IPS-18c (cell line): ENCODE data around the gene FAT2.

Source experiments
- H3K4me3 ChIP-seq: 2 replicates; pipeline ENCODE4 v1.7.0; 2013; ENCODE audit warnings: low read depth, mild to moderate bottlenecking, low read length, moderate library complexity; ENCODE audit not compliant: insufficient read depth
- H3K9me3 ChIP-seq: one replicate; pipeline ENCODE4 v1.6.1; 2013; ENCODE audit warnings: mild to moderate bottlenecking, low read length, moderate library complexity; ENCODE audit not compliant: control insufficient read depth, insufficient read depth

Gene FAT2

DNA sequence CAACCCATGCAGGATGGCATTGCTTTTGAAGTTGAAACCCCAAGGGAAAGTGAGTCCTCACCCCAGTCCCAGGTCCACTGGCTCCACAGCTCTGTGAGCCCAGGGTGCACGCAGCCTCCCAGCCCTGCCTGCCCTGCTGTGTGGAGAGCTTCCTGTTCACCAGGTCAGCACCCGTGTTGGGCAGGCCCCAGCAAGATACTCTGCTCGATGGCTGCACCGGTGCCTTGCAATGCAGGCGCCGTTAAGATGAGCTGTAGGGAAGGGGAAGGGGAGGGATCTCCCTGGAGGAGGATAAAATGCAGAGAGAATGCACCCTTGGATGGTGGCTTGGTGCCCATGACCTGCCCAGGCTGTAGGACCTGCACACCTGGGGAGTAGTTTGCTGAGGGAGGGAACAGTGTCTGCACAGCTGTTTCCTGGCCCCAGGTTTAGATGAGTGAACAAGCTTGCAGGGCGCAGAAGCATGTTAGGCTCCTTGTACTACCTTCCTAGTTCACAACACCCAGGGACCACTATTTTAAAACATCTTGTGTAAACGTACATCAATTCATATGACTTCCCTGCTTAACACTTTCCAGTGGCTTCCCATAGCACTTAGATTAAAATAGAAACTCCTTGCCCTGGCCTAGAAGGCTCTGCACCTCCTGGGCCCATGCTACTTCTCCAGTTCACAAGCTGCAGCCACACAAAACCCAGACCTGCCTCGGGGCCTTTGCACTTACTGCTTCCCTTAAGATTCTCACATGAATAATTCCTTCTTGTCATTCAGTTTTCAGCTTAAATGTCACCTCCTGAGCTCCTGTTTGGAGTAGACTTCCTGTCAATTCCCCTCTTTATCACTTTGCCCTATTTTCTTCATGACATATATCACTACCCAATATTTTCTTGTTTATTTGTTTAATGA lies 19.6 kb downstream of the FAT2 start:
- no peaks in the 10 kb centered on the region for H3K9me3 ChIP-seq
- no peak overlapping the region for H3K4me3 ChIP-seq

DNA sequence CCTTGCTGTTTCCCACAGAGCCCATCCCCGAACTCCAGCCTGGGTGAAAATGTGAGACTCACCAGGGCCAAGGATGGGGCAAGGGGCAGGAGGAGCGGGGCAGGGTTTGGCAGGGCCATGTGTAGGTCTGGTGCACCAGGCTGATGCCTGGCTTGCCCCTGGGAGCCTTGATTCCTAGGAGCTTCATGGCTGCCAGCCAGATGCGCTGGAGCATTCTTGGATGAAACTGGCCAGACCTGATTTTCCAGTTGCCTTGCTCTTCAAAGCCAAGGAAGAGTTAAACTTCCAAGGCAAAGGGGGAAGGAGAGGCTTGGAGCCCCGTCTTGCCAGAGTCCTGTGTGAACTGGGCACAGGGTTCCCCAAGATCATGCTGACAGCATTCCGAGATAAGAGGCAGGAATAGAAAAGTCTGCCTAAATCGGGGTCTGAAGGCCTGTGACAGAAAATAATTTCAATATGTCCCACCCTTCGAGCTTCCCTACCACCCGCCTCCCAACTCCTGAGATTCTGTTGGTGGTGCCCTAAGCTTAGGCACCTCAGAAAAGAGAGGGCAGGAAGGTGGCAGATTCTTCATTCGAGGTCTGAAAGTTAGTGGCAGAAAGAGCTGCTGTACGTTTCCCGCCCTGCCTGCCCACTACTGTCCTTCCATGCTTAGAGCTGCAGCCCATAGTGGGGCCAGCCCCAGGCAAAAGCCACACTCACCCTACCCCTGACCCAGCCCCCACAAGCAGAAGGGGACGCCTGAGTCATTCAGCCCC lies 20.4 kb downstream of the FAT2 start:
- no peak overlapping the region for H3K4me3 ChIP-seq

DNA sequence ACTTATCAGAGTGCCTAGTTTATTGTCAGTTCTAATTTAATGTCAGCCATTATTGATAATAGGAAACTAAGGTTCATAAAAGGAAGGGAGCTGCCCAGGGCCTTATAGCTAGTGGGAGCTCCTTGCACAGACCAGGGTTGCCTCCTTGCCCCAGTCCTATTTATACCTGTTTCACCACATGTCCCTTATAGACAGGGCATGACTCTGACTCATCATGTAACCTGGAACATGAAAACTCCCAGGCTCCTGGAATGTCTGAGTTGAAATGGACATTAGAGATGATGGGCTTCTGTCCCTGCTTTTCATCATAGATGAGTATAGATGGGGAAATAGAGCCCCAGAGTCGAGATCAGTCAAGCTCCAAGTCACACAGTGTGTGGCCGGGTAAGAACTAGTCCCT lies 21.1 kb downstream of the FAT2 start:
- H3K9me3 ChIP-seq = no peaks in the 10 kb centered on the region
- no peak overlapping the region for H3K4me3 ChIP-seq

More for the DNA sequence above, 20.4 kb downstream of the FAT2 start:
- no peaks in the 10 kb centered on the region for H3K9me3 ChIP-seq

DNA sequence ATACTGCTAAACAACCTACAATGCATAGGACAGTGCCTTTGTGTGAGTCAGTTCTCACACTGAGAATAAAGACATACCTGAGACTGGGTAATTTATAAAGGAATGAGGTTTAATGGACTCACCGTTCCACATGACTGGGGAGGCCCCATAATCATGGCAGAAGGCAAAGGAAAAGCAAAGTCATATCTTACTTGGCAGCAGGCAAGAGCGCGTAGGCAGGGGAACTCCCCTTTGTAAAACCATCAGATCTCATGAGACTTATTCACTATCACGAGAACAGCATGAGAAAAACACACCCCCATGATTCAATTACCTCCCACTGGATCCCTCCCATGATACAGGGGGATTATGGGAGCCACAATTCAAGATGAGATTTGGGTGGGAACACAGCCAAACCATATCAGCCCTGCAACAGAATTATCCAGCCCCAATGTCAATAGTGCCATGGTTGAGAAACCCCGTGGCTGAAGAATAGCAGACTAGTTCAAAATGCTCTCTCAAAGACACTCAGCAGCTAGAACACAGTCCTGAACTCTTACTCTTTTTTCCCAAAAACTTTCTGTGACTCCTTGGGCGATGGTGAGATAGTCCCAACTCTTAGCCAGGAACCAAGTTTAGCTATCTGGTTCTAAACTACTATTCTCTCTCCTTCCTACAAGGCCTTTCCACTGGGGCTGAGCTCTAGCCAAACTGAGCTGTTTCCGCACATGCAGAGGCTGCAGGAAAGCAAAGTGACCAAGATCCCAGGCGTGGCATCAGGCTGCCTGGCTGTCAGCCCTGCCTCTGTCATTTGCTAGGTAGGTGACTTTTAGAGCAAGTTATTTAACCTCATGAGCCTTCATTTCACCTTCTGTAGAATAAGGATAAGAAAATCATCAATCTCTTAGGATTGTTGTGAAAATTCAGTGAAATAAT lies 21.7 kb downstream of the FAT2 start:
- no peak overlapping the region for H3K4me3 ChIP-seq
- H3K9me3 ChIP-seq = no peaks in the 10 kb centered on the region

DNA sequence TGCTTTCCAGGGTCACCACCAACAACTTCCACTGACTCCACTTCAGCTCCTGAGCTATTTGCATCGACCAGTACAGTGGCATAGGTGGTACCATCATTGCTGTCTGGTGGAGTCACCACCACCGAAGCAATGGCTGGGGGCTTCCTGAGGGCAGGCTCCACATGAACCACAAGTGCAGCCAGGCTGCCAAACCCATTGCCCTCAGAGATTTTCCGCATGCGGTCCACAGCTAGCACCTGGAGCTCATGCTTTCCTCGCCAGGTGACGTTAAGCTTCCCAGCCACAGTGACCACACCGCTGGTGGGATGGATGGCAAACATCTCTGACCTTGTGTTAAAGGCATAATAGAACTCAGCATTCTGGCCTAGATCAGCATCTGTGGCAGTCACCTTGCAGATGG lies 23.1 kb downstream of the FAT2 start:
- H3K9me3 ChIP-seq = no peaks in the 10 kb centered on the region
- H3K4me3 ChIP-seq = no peak overlapping the region

DNA sequence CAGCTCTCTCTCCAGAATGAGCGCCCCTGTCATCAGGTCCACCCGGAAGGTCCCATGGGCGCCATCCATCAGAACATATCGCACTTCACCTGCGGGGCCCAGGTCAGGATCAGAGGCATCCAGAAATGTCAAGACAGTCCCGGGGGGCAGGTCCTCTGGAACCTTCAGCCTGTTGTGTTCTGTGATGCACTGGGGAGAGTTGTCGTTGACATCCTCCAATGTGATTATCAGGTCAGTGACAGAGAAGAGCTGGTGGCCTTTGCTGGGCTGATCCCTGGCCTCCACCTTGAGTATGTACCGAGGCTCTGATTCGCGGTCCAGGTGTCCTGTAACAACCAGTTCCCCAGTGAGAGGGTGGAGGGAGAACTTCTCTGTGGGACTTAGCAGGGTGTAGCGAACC lies 25.2 kb downstream of the FAT2 start:
- no peak overlapping the region for H3K4me3 ChIP-seq
- no peaks in the 10 kb centered on the region for H3K9me3 ChIP-seq

DNA sequence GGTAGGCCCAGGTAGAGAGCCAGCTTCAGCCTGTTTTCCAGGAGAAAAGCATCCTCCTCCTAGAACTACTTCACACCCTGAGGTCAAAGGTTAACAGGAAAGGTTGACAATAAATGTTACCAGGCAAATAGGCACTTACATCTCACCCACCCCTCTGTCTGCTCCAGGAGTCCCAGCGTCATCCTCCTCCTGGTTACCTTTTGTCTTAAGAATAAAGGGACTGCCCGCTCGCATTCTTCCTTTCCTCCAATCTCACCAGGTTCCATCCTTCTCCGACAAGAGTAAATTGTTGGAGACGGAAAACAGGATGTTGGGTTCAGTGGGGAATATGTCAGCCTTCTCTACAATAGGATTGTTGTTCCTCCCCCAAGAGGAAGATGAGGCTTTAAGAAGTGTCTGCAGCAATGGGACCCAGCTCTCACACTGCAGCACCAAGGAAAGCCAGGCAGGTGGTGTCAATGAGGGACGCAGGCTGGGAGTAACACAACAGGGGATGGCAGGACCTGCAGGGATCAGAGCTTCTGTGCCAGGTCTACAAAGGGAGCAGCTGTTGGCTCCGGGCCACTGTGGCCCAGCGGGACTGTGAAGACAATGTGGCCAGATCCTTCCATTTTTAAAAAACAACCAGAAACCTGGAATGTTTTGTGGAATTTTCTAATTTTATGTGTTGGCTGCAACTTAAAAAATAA lies 29.0 kb downstream of the FAT2 start:
- no peak overlapping the region for H3K4me3 ChIP-seq

DNA sequence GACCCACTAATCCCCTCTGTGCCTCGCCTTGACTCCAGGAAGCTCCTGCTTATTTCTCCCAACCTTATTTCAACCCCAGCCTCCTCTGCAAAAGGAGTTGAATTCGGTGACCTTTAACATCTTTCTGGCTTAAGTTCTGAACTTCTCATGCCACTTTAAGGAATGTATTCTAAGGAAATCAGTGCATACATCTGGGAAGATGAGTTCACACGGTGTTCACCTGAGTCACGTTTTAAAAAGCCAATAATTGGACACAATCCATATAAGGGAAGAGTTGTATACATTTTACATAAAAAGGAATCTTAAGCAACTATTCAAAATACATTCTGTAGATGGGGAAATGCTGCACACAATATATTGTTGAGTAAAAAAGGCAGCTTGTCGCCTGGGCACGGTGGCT lies 33.2 kb downstream of the FAT2 start:
- H3K9me3 ChIP-seq = no peaks in the 10 kb centered on the region

More for the DNA sequence above, 29.0 kb downstream of the FAT2 start:
- no peaks in the 10 kb centered on the region for H3K9me3 ChIP-seq

DNA sequence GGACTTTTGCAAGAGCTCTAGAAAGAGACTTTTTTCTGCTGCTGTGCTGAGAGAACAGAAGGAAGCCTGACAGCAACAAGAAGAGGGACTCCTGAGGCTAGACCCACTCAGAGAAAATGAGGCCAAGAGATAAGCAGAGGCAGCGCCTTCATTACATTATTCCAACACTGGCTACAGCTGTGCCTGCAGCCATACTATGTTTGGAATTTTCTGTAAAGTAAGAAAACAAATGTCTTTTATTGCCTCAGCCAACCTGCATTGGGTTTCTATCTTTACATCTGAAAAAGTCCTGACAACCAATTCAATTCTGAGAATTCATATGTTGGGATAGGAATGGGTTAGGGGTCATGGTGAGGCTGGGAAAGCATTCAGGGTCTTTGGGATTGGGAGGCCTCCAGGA lies 33.7 kb downstream of the FAT2 start:
- Histone ChIP-seq H3K4me3 (no peak overlapping the region), H3K9me3 (no peaks in the 10 kb centered on the region)

More for the DNA sequence above, 33.2 kb downstream of the FAT2 start:
- H3K4me3 ChIP-seq = no peak overlapping the region

DNA sequence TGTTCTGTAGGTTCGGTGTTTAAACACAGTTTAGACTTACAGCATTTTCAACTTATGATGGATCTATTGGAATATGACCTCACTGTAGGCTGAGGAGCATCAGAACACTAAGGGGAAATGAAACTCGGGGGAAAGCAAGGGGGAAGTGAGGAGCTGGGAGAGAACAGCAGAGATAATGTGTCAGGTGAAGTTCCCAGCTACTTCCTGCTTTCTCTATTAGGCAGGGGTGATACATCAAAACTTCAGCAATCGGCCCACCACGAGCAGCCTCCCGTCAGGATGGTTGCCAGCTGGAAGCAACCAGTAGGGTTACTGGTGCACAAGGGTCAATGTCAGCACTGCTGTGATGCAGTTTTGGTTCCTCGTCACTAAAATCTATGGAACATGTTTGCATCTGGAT lies 34.3 kb downstream of the FAT2 start:
- no peaks in the 10 kb centered on the region for H3K9me3 ChIP-seq

DNA sequence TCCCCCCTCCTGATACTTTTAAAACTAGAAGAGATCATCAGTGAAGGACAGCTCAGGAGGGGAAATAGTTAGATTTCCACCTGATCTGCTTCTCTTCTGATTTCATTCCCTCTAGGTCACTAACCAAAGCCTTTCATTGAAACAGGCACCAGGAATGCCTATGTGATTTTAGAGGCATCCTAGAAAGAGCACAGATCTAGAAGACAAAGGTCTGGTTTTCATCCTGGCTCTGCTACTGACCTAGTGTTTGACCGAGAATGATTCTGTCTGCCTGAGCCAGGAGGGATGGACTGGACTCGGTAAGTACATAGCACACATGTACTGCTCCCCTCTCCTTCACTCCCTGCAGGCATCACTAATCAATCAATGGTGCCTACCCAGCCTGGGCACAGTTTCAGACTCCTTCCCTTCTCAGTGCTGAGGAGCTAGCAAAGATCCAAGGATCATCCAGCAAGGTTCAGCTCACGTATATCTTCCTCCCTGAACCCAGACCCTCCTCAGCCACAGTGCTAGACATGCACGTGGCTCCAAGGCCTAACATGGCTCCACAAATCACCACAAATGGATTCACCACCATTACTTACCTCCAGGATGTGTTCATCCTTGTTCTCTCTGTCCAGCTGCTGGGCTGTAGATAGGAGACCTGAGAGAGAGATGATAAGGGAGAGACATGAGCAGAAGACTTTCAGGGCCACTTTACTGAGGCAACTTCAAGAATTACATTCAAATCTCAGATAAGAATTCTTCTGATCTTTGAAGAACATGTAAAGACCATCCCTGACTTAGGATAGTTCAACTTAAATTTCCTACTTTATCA lies 35.2 kb downstream of the FAT2 start:
- no peaks in the 10 kb centered on the region for H3K9me3 ChIP-seq

More for the DNA sequence above, 34.3 kb downstream of the FAT2 start:
- no peak overlapping the region for H3K4me3 ChIP-seq

DNA sequence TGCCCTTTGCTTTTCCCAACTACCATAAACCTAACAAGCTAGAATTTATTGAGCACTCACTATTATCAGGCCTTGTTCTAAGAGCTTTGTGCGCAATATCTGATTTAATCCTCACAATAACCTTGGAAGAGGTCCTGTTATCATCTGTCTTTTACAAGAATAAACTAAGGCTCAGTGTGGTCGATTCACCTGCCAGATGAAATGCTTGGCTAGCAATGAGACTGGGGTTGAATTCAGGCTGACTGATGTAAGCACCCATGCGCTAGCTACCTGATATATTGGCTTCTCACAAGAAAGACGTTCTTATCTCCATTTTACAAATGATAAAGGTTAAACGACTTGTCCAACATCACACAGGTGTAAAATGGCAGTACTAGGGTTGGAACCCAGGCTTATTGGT lies 37.4 kb downstream of the FAT2 start:
- no peak overlapping the region for H3K4me3 ChIP-seq
- H3K9me3 ChIP-seq = no peaks in the 10 kb centered on the region

More for the DNA sequence above, 35.2 kb downstream of the FAT2 start:
- no peak overlapping the region for H3K4me3 ChIP-seq

DNA sequence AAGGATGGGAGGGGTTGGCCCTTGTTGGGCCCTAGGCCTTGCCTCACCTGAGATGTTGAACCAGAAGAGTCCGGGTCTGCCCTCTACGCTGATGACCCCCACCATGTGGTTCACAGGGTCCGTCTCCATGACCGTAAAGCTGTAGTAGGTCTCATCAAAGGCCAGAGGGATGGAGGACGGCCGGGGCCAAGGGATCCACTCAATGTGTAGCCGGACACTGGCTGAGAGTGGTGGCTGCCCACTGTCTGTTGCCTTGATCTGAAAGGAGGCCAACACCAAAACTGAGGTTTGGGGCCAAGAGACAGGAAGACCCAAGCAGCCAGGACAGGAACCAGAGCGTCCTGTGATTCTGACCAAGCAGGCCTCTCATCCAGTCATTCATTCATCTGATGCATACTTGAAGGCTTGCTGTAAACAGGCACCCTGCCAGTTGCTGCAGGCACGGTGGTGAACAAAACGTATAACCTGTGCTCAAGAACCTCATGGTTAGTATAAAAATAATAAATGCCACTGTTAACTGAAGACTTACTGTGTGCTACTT lies 37.9 kb downstream of the FAT2 start:
- no peaks in the 10 kb centered on the region for H3K9me3 ChIP-seq
- H3K4me3 ChIP-seq = no peak overlapping the region

DNA sequence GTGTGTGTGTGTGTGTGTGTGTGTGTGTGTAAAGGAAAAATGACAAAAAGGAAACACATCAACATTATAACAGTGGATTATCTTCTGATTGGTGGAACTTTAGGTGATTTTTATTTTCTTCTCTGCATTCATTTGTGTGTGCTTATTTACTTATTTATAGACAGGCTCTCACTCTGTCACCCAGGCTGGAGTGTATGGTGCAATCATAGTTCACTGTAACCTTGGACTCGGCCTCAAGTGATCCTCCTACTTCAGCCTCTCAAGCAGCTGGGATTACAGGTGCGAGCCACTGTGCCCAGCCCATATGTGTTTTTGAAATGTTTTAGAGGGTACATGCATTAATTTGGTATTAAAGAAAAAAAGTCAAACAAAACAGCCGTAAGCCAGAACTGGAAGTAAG lies 39.1 kb downstream of the FAT2 start:
- H3K9me3 ChIP-seq = no peaks in the 10 kb centered on the region

DNA sequence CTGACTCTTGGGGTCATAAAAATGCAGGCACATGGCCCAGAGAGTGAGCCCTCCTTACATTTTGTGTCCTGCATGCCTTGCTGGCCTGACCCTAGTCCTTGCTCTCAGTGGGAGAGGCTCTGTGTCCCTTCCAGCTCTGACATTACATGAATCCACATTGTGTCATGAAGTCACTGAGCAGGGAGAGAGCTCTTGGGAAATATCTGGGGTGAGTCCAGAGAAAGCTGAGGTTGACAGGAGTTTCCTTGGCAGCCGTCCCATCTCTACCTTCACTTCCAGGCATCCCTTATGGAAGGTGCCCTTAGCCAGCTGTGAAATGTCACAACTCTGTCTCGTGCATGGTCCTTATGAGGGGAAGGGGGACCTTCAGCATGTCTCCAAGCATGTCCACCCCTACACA lies 41.0 kb downstream of the FAT2 start:
- no peaks in the 10 kb centered on the region for H3K9me3 ChIP-seq
- H3K4me3 ChIP-seq = no peak overlapping the region

More for the DNA sequence above, 39.1 kb downstream of the FAT2 start:
- H3K4me3 ChIP-seq = no peak overlapping the region

DNA sequence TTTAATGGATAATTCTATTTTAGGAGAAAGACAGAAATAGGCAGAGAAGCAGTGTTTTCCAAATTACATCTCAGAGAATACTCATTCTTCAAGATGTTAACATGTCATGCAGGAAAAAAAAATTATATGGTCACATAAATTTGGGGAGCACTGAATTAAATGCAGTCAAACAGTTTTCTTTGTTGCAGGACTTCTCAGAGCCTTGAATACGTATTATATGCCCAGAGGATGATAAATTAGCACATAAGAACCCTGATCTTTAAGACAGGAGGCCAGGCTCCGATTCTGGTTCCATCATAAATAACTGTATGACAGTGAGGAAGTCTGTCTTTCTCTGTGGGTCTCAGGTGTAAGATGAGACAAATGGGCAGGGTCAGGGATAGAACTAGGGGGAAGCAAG lies 41.4 kb downstream of the FAT2 start:
- Histone ChIP-seq H3K4me3 (no peak overlapping the region), H3K9me3 (no peaks in the 10 kb centered on the region)
